GM21619 (cell line): ENCODE results near the gene KRT8.

ENCODE experiments used
- ATAC-seq: cut with Tn5 transposase; IDR thresholded peaks from one replicate; pipeline ENCODE4 v1.9.1; 2021; ENCODE audit not compliant: unreplicated experiment

KRT8 gene

GRCh38 chr12:52925717-52926595 is 21.1 kb upstream of the KRT8 start:
- no peak for ATAC-seq

GRCh38 chr12:52924764-52925716 is 20.2 kb upstream of the KRT8 start:
- no peak for ATAC-seq

- ATAC-seq: no peak
Measured at GRCh38 chr12:52921488-52922165, 16.8 kb upstream of the KRT8 start.

GRCh38 chr12:52920937-52921336 is 16.1 kb upstream of the KRT8 start:
- ATAC-seq: no peak

GRCh38 chr12:52918784-52919183 is 13.9 kb upstream of the KRT8 start:
- no peak for ATAC-seq

- ATAC-seq: no peak
Measured at GRCh38 chr12:52918351-52918750, 13.5 kb upstream of the KRT8 start.

GRCh38 chr12:52917800-52918199 is 12.9 kb upstream of the KRT8 start:
- ATAC-seq: no peak

- ATAC-seq: no peak
Measured at GRCh38 chr12:52916216-52916615, 11.3 kb upstream of the KRT8 start.

GRCh38 chr12:52915637-52916036 is 10.8 kb upstream of the KRT8 start:
- ATAC-seq: no peak

- no peak for ATAC-seq
Measured at GRCh38 chr12:52914576-52915121, 9.8 kb upstream of the KRT8 start.

- no peak for ATAC-seq
Measured at GRCh38 chr12:52913431-52913821, 8.6 kb upstream of the KRT8 start.

GRCh38 chr12:52912711-52913430 is 8.0 kb upstream of the KRT8 start:
- no peak for ATAC-seq

- no peak for ATAC-seq
Measured at GRCh38 chr12:52910248-52910883, 5.5 kb upstream of the KRT8 start.

- ATAC-seq: no peak
Measured at GRCh38 chr12:52909796-52910195, 4.9 kb upstream of the KRT8 start.

- no peak for ATAC-seq
Measured at GRCh38 chr12:52909331-52909730, 4.5 kb upstream of the KRT8 start.

GRCh38 chr12:52907092-52907810 is 2.4 kb upstream of the KRT8 start:
- ATAC-seq: no peak

- ATAC-seq: no peak
Measured at GRCh38 chr12:52906191-52906601, 1.3 kb upstream of the KRT8 start.

GRCh38 chr12:52903855-52904508 is 894 bp downstream of the KRT8 start:
- ATAC-seq: no peak
